Measurements from ENCODE around the gene KLHDC8A.

GRCh38 chr1:205312866-205313562, 43.7 kb downstream of the KLHDC8A start:
- no peak for TF ChIP-seq CTCF (IDR thresholded peaks at IDR 0.05)
- no peak for TF ChIP-seq POLR2A (IDR thresholded peaks at IDR 0.05; ENCODE audit: low read depth)
- TF ChIP-seq EP300 (IDR thresholded peaks at IDR 0.05), result no peak
